GM18909 (cell line): Measurements from ENCODE around the gene CNOT2.
A peak's percentile ranks its signal among the peaks of the same experiment; 100 is the strongest.
"Not testable (repeated sequence)": the region's sequence is repeated elsewhere in the genome, so short reads cannot be mapped to it uniquely, and the experiment has no call there.

Experiments used
- ATAC-seq: cut with Tn5 transposase; IDR thresholded peaks from one replicate; pipeline ENCODE4 v1.9.1; 2021; ENCODE audit warnings: mild to moderate bottlenecking; ENCODE audit not compliant: unreplicated experiment, poor library complexity

CNOT2 gene

GRCh38 chr12:70292017-70292776 lies 49.0 kb downstream of the CNOT2 start:
- no peak for ATAC-seq

DNA sequence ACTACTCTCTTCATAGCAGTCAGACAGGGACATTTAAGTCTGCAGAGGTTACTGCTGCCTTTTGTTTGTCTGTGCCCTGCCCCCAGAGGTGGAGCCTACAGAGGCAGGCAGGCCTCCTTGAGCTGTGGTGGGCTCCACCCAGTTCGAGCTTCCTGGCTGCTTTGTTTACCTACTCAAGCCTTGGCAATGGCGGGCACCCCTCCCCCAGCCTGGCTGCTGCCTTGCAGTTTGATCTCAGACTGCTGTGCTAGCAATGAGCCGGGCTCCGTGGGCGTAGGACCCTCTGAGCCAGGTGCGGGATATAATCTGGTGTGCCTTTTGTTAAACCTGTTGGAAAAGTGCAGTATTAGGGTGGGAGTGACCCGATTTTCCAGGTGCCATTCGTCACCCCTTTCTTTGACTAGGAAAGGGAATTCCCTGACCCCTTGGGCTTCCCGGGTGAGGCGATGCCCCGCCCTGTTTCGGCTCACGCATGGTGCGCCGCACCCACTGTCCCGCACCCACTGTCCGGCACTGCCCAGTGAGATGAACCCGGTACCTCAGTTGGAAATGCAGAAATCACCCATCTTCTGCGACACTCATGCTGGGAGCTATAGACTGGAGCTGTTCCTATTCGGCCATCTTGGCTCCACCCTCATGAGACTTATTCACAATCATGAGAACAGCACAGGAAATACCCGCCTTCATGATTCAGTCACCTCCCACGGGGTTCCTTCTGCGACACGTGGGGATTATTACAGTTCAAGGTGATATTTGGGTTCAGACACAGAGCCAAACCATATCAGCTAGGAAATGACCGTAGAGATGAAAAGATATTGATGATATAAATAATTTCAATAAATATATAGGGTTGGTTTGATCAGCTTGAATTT lies 61.7 kb downstream of the CNOT2 start:
- ATAC-seq = not testable (repeated sequence)

DNA sequence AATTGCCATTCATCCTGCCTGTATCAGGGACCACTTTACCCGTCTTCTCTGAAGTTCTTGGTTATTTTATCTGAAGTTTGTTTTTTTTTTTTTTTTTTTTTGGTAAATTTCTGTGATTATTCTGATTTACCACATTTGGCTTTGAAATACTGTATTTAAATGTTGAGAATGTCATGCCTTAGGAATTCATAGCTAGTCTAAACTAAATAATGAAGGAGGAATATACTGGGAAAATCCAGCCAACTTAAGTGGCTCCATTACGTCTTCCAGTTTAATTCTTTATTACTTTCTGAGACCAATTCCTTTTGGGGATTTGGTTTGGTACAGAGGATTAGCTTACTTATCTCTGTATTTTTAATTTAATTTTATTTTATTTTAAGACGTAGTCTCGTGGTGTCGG lies 62.6 kb downstream of the CNOT2 start:
- no peak for ATAC-seq

DNA sequence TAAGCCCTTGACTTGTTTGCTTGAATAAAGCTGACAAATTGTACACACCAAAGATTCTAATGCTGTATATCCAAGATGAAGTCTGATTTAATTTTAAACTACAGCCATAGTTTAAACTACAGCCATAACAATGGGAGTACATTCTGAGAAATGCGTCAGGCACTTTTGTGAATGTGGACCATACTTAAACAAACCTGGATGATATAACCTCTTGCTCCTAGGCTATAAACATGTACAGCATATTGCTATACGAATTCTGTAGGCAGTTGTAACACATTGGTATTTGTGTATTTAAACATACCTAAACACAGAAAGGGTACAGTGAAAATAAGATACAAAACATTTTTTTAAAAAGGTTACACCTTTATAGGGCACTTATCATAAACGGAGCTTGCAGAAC lies 63.4 kb downstream of the CNOT2 start:
- ATAC-seq = no peak

GRCh38 chr12:70307868-70308267 lies 64.6 kb downstream of the CNOT2 start:
- no peak for ATAC-seq

GRCh38 chr12:70309348-70309747 lies 66.1 kb downstream of the CNOT2 start:
- no peak for ATAC-seq

GRCh38 chr12:70314145-70314544 lies 70.9 kb downstream of the CNOT2 start:
- ATAC-seq = no peak

- ATAC-seq = peak; percentile 89
Measured at GRCh38 chr12:70317781-70318180, 74.5 kb downstream of the CNOT2 start.

- ATAC-seq = no peak
Measured at GRCh38 chr12:70319605-70320004, 76.4 kb downstream of the CNOT2 start.

GRCh38 chr12:70321191-70321590 lies 78.0 kb downstream of the CNOT2 start:
- ATAC-seq = no peak

DNA sequence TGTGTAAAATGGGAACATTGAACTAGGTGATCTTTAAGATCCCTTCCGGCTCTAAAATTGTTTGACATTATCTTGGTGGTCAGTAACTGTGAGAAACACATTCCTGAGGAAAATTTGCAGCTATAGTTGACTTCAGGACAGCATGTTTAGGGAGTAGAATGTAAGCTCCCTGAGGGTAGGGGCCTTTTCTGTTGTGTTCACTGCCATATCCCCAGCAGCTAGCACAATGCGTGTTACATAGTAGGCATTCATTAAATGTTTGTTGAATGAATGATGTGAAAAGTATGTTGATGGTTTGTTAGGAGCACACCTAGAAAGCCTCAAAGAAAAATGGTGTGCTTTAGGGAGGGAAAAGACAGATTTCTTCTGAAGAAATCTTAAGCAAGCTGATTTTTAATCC lies 84.3 kb downstream of the CNOT2 start:
- no peak for ATAC-seq

GRCh38 chr12:70329728-70330127 lies 86.5 kb downstream of the CNOT2 start:
- no peak for ATAC-seq

GRCh38 chr12:70330158-70330557 lies 86.9 kb downstream of the CNOT2 start:
- ATAC-seq = no peak

DNA sequence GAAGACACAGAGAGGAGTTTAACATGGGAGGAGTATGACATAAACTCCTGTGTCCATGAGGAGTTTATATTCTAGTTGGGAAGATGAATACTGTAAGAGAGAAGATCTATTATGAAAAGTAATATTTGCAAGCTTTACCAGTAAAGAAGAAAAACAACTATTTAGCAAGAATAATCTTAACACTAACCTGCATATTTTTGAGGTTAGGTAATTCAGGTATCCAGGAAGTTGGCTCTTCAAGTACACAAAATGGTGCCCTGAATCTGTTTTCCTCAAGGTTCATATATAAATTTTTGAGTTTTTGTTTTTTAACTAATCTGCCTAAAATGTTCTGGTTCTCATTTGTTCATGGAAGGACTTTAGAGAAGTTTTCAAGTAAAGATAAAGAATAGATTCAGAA lies 89.0 kb downstream of the CNOT2 start:
- no peak for ATAC-seq

DNA sequence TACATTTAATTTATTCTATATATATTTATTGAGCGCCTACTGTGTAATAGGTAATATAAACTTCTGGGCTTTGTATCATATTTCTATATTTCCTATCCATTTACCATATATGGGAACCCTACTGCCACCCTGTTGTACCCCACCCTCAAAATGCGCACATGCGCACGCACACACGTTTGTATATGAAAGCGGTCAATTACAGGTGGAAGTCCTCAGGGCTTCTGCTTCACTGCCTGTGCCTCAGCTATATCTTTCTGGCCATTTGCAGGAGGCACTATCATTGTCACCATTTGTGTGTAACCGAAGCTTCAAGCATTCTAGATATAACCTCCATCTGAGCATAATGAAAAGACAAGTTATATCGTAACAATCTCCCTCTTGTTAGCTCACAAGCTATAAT lies 91.5 kb downstream of the CNOT2 start:
- no peak for ATAC-seq

DNA sequence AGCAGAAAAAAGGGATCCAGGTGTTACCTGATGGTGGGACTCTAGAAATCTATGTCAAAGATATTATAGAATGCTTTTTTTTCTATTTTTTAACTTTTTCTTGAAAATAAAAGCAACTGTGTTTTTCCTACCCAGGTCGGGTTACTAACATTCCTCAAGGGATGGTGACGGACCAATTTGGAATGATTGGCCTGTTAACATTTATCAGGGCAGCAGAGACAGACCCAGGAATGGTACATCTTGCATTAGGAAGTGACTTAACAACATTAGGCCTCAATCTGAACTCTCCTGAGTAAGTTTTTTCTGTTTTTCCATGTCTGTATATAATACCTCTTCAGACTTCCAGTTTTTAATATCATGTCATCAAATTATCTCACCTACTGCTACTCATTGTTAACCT lies 95.3 kb downstream of the CNOT2 start:
- ATAC-seq = no peak

- ATAC-seq = no peak
Measured at GRCh38 chr12:70351076-70351475, 107.8 kb downstream of the CNOT2 start.

DNA sequence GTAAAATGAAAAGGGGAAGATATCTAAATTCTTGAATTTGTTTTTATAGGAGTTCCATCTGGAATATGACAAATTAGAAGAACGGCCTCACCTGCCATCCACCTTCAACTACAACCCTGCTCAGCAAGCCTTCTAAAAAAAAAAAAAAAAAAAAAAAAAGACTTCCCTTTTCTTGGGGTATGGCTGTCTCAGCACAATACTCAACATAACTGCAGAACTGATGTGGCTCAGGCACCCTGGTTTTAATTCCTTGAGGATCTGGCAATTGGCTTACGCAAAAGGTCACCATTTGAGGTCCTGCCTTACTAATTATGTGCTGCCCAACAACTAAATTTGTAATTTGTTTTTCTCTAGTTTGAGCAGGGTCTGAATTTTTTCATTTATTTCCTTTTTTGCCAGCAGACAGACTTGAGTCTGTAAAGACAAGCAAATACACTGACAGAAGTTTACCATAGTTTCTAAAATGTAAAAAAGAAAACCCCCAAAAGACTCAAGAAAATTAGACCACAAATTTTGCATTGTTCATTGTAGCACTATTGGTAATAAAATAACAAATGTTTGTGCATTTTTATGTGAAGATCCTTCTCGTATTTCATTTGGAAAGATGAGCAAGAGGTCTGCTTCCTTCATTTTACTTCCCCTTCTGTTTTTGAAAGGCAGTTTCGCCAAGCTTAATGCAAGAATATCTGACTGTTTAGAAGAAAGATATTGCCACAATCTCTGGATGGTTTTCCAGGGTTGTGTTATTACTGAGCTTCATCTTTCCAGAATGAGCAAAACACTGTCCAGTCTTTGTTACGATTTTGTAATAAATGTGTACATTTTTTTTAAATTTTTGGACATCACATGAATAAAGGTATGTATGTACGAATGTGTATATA lies 110.8 kb downstream of the CNOT2 start:
- ATAC-seq = no peak

DNA sequence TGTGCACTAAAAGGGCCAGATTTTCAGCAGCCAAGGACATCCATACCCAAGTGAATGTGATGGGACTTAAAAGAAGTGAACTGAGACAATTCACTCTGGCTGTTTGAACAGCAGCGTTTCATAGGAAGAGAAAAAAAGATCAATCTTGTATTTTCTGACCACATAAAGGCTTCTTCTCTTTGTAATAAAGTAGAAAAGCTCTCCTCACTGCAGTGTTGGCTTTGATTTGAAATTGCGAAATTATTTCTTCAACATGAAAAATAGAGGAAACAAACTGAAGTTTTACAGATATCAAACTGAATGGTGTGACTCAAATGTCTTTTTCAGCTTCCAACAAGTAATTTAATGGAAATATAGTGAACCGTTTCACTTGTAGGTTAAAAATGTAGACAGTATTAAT lies 111.6 kb downstream of the CNOT2 start:
- no peak for ATAC-seq

DNA sequence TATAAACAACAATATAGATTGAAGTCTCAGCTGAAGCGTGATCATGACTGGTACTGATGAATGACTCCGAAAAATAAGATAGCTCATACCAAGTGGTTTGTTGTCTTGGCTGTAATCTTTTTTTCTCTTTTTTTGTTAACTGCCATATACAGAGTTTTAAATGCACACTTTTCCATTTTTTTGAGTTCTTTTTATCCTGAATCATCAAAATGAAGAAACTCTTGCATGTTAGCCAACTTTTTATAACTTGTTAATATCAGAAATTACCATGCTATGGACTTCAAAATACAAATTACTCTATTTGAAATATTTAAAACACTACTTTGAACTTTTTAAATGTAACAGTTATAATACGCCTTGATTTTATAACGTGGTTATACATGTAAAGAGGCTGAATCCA lies 112.7 kb downstream of the CNOT2 start:
- ATAC-seq = no peak
